Thyroid gland (tissue), 4 donors: ENCODE measurements around the gene CXCL3.

Experiments used
- POLR2A ChIP-seq, 2 donors: fragments of 450-650 bp; IDR thresholded peaks; one replicate each; pipeline ENCODE4 v1.6.1; 2017; ENCODE audit warnings: antibody characterized with exemption in 2 of 2, mild to moderate bottlenecking in 2 of 2, moderate library complexity in 1 of 2
- TF ChIP-seq, protein P1 (sequence below), 6 experiments: fragments of 200-600 bp in 3 of 6; fragments of 450-650 bp in 3 of 6; sonication (generic) in 3 of 6; IDR thresholded peaks; one replicate each; pipeline ENCODE4 v1.5.1; 2016 to 2019; ENCODE audit warnings: antibody characterized with exemption in 6 of 6, mild to moderate bottlenecking in 2 of 6, inconsistent platforms in 1 of 6, moderate library complexity in 1 of 6

DNA sequence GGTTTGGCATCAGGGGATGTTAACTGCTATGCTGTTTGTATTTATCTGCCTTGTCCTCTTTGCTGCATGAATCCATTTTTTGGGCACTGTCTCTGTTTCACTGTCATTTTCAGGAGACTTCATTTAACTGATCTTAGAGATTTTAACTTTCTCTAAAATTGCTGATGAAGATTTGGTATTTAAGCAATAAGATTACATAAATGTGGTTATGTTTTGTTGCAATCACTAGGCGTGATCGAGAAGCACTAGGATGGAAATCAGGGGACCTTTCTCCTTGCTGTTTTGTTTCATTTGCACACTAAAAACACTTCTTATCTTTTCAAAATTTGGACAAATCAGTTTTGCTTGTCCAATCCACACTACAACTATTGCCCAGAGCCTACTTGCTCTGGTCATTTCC is 45.1 kb upstream of the CXCL3 start:
- TF ChIP-seq, protein P1, sequence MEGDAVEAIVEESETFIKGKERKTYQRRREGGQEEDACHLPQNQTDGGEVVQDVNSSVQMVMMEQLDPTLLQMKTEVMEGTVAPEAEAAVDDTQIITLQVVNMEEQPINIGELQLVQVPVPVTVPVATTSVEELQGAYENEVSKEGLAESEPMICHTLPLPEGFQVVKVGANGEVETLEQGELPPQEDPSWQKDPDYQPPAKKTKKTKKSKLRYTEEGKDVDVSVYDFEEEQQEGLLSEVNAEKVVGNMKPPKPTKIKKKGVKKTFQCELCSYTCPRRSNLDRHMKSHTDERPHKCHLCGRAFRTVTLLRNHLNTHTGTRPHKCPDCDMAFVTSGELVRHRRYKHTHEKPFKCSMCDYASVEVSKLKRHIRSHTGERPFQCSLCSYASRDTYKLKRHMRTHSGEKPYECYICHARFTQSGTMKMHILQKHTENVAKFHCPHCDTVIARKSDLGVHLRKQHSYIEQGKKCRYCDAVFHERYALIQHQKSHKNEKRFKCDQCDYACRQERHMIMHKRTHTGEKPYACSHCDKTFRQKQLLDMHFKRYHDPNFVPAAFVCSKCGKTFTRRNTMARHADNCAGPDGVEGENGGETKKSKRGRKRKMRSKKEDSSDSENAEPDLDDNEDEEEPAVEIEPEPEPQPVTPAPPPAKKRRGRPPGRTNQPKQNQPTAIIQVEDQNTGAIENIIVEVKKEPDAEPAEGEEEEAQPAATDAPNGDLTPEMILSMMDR (IDR thresholded peaks at IDR 0.05) = no peak
- TF ChIP-seq POLR2A (IDR thresholded peaks at IDR 0.05) = no peak
